Activated naive CD8-positive, alpha-beta T cell (primary cell): ENCODE data around the gene REP15.
"Not testable (repeated sequence)": the region's sequence is repeated elsewhere in the genome, so short reads cannot be mapped to it uniquely, and the experiment has no call there.

Experiments
- H3K27ac Mint-ChIP-seq: one replicate; pipeline ENCODE4 v1.8.0; 2021; ENCODE audit warnings: mixed read lengths
- H3K27me3 Mint-ChIP-seq: one replicate; pipeline ENCODE4 v1.8.0; 2021; ENCODE audit warnings: mixed read lengths
- H3K36me3 Mint-ChIP-seq: one replicate; pipeline ENCODE4 v1.8.0; 2021; ENCODE audit warnings: mixed read lengths
- H3K4me1 Mint-ChIP-seq: one replicate; pipeline ENCODE4 v1.8.0; 2021; ENCODE audit warnings: low read depth, mixed read lengths
- H3K4me3 Mint-ChIP-seq: one replicate; pipeline ENCODE4 v1.8.0; 2021; ENCODE audit warnings: mild to moderate bottlenecking, mixed read lengths
- H3K9me3 Mint-ChIP-seq: one replicate; pipeline ENCODE4 v1.8.0; 2021; ENCODE audit warnings: low read depth, mixed read lengths

REP15 gene, protein sequence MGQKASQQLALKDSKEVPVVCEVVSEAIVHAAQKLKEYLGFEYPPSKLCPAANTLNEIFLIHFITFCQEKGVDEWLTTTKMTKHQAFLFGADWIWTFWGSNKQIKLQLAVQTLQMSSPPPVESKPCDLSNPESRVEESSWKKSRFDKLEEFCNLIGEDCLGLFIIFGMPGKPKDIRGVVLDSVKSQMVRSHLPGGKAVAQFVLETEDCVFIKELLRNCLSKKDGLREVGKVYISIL

DNA sequence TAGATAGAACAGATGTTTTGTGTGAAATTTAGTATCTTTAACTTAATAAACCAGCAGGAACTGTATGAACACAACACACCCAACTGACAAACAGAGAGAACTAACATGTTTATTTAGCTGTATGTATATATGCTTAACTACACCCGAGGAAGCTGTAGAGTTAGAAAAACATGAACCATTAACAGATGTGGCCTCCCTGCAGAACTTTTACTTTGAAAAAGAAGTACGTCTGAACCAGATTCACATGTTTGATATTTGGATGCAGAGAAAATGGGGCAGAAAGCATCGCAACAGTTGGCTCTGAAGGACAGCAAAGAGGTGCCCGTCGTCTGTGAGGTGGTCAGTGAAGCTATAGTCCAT is at the start of gene REP15:
REP15 (plus strand) TSS at position 155 of the 360 bp plus-strand sequence; CDS start at position 271, 116 bp downstream.
- no peaks in the 10 kb centered on the region for H3K9me3 Mint-ChIP-seq
- H3K27me3 Mint-ChIP-seq: peaks cover 4% of the 10 kb centered on the region
- no peak within 1 kb of the TSS for H3K27ac Mint-ChIP-seq
- H3K36me3 Mint-ChIP-seq: peaks cover 12% of the 10 kb centered on the region
- no peaks in the 10 kb centered on the region for H3K4me1 Mint-ChIP-seq
- no peak within 1 kb of the TSS for H3K4me3 Mint-ChIP-seq

DNA sequence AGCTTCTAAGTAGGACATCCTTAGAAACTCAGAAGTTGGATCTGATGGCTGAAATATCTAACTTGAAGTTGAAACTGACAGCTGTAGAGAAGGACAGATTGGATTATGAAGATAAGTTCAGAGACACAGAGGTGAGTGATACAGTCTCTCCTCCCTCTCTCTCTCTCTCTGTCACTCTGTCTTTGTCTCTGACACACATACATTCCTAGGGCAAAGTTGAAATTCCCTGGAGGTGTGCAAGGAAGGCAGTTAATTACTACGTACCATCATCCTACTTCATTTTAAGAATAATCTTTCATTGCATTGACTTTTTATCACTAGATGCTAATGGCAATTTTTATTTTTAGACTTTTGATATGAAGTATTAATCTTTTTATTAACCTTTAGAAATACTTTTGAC is 46.2 kb upstream of the REP15 start:
- Mint-ChIP-seq H3K27me3 (peaks cover 2% of the 10 kb centered on the region), H3K27ac (no peak overlapping the region), H3K4me1 (peaks cover 2% of the 10 kb centered on the region), H3K4me3 (no peak overlapping the region), H3K36me3 (peaks cover 5% of the 10 kb centered on the region), H3K9me3 (no peaks in the 10 kb centered on the region)

DNA sequence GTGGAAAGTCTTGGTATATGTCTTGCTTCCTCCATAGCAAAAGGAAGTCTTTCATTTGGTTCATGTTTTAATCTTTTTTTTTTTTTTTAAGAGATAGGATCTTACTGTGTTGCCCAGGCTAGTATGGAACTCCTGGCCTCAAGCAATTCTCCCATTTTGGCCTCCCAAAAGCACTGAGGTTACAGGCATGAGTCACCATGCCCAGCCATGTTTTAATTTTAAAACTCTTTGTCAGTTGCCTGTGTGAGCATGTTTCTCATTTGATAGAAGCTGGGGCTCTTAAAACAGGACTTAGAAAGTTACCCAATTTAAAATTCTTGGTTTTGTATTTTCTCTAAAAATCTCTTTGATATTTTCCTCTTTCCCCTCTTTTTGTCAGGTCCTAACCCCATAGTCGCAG is 45.0 kb upstream of the REP15 start:
- no peaks in the 10 kb centered on the region for H3K9me3 Mint-ChIP-seq
- peaks cover 2% of the 10 kb centered on the region for H3K27me3 Mint-ChIP-seq
- H3K4me1 Mint-ChIP-seq: peaks cover 2% of the 10 kb centered on the region
- no peak overlapping the region for H3K27ac Mint-ChIP-seq
- H3K4me3 Mint-ChIP-seq: no peak overlapping the region
- peaks cover 5% of the 10 kb centered on the region for H3K36me3 Mint-ChIP-seq

DNA sequence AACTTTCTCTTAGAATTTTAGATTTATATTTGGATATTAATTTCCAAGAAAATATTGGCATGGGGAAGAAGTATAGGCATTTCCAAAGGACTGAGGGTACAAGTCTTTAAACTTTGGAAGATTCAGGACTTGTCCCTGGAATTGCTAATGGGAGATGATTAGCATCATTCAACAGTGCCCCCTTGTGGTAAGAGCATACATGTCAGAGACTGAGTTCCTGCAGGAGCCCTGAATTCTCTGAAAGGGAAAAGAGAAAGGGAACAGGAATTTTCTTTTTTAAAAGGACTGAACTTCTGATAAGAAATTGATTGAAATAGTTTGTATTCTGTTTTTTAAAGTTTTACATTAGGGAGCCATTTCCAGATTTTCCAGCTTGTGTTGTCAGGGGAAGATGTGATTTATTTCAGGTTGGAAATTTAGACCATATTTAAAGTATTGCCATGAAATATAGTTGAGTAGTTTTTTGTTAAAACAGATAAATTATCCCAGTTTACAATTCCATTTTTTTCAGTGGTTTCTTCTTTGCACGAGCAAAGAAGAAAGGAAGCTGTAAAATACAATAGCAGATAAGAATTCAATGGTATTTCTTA is 44.0 kb upstream of the REP15 start:
- peaks cover 2% of the 10 kb centered on the region for H3K27me3 Mint-ChIP-seq
- peaks cover 2% of the 10 kb centered on the region for H3K4me1 Mint-ChIP-seq
- no peak overlapping the region for H3K27ac Mint-ChIP-seq
- H3K4me3 Mint-ChIP-seq: no peak overlapping the region
- no peaks in the 10 kb centered on the region for H3K9me3 Mint-ChIP-seq
- peaks cover 6% of the 10 kb centered on the region for H3K36me3 Mint-ChIP-seq

DNA sequence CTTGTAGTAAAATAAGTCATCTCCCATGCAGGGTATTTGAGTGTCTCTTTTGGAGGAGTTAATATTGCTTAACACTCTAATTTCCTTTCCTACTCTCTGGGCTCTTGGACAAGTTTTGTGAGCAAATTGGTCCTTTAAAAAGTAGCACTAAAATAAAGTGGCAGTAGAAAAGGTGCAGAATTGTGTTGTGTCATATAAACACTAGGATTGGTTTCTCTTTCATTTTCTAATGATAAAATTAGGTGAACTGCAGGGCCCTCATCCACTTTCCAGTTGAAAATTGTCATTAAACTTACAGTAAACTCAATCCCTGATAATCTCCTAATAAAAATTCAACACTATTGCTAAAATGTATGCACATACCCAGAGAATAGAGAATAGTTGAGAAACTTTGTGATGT is 42.6 kb upstream of the REP15 start:
- peaks cover 2% of the 10 kb centered on the region for H3K4me1 Mint-ChIP-seq
- H3K4me3 Mint-ChIP-seq: no peak overlapping the region
- H3K27me3 Mint-ChIP-seq: peaks cover 2% of the 10 kb centered on the region
- H3K27ac Mint-ChIP-seq: no peak overlapping the region
- H3K9me3 Mint-ChIP-seq: no peaks in the 10 kb centered on the region
- peaks cover 2% of the 10 kb centered on the region for H3K36me3 Mint-ChIP-seq

DNA sequence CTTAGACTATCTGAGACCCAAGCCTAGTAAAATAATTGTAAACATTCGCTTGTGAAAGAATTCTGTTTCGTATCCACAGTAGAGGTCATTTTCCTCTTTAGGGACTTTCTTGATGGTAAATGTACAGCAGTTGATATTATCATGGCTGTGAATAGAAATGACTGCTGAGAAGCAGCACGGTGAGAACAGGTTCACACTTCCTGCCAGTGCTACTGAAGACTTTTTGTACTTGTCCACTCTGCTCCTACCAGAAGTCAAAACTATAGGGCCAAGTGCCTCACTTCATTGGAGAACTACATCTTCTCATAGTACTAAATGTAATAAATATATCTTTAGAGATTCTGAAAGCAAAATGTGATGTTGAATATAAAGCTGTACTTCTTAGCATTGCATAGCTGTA is 40.8 kb upstream of the REP15 start:
- H3K9me3 Mint-ChIP-seq, H3K36me3 Mint-ChIP-seq, H3K4me1 Mint-ChIP-seq, H3K27me3 Mint-ChIP-seq, H3K4me3 Mint-ChIP-seq, H3K27ac Mint-ChIP-seq: not testable (repeated sequence)

DNA sequence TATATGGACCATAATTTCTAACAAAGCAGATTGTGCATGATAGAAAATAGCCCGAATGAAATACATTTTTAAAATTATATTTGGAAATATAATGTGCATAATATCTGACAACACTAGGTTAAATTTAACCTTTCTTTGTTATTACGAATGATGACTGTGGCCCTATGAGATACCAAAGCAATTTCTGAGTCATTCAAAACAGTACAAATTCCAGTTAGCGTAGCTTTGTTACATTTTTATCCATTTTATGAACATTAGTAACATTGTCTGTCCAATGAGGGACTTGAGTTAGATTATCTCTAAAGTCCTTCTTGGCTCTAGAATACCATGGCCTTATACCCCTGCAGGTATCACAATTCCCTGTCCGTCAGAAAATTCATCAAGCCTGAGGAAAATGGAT is 39.0 kb upstream of the REP15 start:
- Mint-ChIP-seq H3K27ac (no peak overlapping the region), H3K4me3 (no peak overlapping the region), H3K36me3 (peaks cover 14% of the 10 kb centered on the region), H3K27me3 (peaks cover under 1% of the 10 kb centered on the region), H3K4me1 (peaks cover 2% of the 10 kb centered on the region), H3K9me3 (no peaks in the 10 kb centered on the region)

DNA sequence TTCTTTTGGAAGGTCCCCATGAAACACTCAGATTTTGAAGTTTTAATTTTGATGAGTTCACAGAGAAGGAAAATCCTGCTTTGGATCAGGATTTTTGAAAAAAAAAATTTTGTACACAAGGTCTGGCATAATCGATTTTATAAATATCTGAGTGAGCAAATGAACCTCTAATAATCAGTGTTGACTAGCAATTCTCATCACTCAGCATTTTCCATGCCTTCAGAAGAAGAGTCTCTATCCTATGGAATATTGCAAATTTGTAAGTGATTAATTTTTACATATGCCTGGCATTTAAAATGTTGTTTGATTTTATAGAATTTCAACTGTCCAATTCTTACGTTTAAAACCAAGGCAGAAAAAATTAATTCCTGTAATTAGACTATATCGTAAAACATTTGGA is 30.5 kb upstream of the REP15 start:
- Mint-ChIP-seq H3K4me1 (no peaks in the 10 kb centered on the region), H3K4me3 (no peak overlapping the region), H3K9me3 (no peaks in the 10 kb centered on the region), H3K36me3 (peaks cover 17% of the 10 kb centered on the region), H3K27me3 (no peaks in the 10 kb centered on the region), H3K27ac (no peak overlapping the region)

DNA sequence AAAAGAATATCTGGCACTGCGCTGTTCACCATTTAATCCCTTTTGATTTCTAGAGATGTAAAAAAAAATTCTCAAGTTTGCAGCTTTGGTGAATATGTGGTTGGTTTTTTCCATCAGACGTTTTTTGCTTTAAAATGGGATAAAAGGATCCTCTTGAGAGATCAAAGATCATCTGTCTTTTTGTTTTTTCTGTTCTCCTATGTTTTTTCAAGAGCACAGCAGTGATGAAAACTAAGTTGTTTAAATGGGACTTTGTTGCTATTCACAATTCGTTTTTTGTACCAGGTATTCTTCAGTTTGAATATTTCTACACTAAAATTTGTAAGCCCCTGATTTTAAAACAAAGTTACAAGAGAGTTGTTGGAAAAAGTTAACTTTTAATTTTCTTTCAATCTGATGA is 29.7 kb upstream of the REP15 start:
- Mint-ChIP-seq H3K27ac (no peak overlapping the region), H3K4me1 (no peaks in the 10 kb centered on the region), H3K4me3 (no peak overlapping the region), H3K9me3 (no peaks in the 10 kb centered on the region), H3K36me3 (peaks cover 17% of the 10 kb centered on the region), H3K27me3 (no peaks in the 10 kb centered on the region)

DNA sequence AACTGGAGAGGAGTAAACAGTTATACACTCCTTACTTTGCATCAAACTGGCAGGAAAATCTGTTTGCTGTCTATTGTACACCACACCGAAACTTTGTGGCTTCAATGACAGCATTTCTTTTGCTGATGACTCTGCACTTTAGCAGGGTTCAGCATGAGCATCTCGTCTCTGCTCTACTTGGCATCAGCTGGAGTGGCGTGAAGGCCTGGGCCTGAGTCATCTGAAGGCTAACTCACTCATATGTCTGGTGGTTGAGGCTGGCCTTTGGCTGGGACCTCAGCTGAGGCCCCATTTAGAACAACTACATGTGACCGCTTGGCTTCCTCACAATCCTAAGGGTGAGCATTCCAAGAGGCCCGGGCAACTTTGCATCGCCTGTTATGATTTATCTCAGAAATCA is 28.7 kb upstream of the REP15 start:
- peaks cover 12% of the 10 kb centered on the region for H3K36me3 Mint-ChIP-seq
- H3K4me1 Mint-ChIP-seq: no peaks in the 10 kb centered on the region
- H3K27ac Mint-ChIP-seq: no peak overlapping the region
- no peaks in the 10 kb centered on the region for H3K9me3 Mint-ChIP-seq
- H3K27me3 Mint-ChIP-seq: no peaks in the 10 kb centered on the region
- no peak overlapping the region for H3K4me3 Mint-ChIP-seq

DNA sequence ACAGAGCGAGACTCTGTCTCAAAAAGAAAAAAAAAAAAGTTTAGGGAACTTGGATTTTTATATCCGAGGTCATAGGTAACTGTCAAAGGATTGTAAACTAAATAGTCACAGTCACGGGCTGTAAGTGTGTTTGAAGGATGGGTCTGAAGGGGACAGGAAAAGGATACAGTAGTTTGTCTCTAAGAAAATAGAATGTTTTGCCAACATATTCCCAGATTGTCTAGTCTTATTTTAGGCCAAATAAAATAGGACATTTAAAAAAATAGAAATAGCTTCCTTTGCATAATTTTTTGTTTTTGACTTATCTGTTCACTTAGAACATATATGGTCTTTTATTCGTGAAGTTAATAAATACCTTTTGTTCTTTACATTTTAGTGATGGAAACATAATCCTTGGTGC is 24.2 kb upstream of the REP15 start:
- H3K4me1 Mint-ChIP-seq: no peaks in the 10 kb centered on the region
- H3K4me3 Mint-ChIP-seq: no peak overlapping the region
- H3K36me3 Mint-ChIP-seq: peaks cover 14% of the 10 kb centered on the region
- H3K27me3 Mint-ChIP-seq: no peaks in the 10 kb centered on the region
- H3K9me3 Mint-ChIP-seq: no peaks in the 10 kb centered on the region
- H3K27ac Mint-ChIP-seq: no peak overlapping the region

DNA sequence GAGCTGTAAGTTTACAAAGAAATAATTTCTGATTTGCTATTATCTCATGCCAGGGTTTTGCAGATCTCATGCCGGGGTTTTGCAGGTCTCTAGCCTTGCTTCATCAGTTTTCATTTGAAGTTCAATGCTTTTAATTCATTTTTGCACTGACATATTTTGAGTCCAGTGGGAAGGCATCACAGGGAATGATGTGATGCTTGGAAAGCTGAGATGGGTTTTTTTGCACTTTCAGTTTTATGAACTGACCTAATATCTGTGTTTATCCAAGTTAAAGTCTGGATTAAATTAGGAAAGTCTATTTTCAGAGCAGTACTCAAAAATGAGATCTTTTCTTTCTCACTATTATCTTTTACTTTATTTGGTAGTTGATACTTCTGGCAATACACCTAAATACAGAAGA is 23.6 kb upstream of the REP15 start:
- Mint-ChIP-seq H3K9me3 (no peaks in the 10 kb centered on the region), H3K4me1 (no peaks in the 10 kb centered on the region), H3K36me3 (peaks cover 14% of the 10 kb centered on the region), H3K4me3 (no peak overlapping the region), H3K27me3 (no peaks in the 10 kb centered on the region), H3K27ac (no peak overlapping the region)

DNA sequence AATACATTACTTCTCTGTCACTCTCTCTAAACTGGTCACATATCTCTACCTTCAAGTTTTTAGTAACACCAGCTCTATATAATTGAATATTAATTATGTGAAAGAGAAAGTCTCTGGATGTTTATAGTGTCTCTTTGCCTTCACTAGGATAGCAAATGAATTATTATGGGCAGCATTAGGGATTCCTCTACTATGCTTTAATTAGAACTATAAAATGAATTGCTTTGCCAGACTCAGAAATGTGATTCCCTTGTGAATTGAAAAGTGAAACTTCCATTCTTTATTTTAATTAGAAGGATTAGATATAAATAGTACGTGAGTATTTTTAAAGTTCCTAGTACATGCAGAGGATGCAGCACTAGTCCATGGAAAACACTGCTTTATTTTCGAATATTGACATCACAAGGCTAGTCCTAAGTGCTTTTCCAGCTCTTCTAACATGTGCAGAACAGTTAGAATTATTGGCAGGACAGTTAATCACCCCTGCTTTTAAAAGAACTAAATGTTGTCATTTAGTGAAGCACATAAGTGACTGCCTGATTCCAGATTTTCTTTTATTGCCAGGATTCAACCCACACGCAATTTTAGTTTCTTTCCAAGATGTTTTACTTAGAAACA is 23.0 kb upstream of the REP15 start:
- Mint-ChIP-seq H3K4me3 (no peak overlapping the region), H3K36me3 (peaks cover 14% of the 10 kb centered on the region), H3K9me3 (no peaks in the 10 kb centered on the region), H3K27ac (no peak overlapping the region), H3K27me3 (no peaks in the 10 kb centered on the region), H3K4me1 (no peaks in the 10 kb centered on the region)

DNA sequence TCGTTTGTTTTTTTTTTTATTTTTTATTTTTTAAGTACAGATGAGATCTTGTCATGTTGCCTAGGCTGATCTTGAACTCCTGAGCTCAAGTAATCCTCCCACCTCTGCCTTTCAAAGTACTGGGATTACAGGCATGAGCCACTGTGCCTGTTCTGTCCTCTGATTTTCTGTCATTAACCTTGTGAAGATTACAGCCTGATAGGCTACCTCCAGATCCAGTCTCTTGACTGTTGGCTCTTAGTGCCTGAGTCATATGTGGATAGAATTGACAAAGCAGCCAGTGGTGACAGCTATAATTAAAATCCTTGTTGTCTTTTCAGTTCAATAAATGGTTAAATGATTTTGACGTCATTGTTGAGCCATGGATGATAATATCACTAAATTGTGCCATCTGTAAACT is 21.3 kb upstream of the REP15 start:
- peaks cover 12% of the 10 kb centered on the region for H3K36me3 Mint-ChIP-seq
- no peak overlapping the region for H3K27ac Mint-ChIP-seq
- H3K4me1 Mint-ChIP-seq: no peaks in the 10 kb centered on the region
- no peaks in the 10 kb centered on the region for H3K9me3 Mint-ChIP-seq
- H3K27me3 Mint-ChIP-seq: no peaks in the 10 kb centered on the region
- H3K4me3 Mint-ChIP-seq: no peak overlapping the region

DNA sequence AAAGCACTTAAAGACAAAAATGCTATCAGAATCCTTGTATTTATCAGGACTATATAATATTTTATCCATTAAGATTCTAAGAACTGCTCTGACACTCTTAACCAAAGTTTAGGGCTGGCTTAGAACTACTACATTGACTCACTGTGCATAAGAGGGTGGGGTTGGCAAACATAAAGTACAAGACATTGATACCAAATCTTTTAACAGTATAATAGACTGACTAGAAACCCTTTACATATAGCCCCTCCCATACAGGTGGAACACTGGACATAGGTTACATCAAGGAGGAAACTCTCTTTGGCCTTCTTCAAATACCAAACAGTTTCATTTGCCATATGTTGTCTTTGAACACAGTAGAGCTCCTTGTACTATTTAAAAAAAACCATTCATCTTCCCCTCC is 15.6 kb upstream of the REP15 start:
- Mint-ChIP-seq H3K27me3 (no peaks in the 10 kb centered on the region), H3K9me3 (no peaks in the 10 kb centered on the region), H3K4me3 (no peak overlapping the region), H3K27ac (no peak overlapping the region), H3K36me3 (peaks cover 20% of the 10 kb centered on the region), H3K4me1 (no peaks in the 10 kb centered on the region)

DNA sequence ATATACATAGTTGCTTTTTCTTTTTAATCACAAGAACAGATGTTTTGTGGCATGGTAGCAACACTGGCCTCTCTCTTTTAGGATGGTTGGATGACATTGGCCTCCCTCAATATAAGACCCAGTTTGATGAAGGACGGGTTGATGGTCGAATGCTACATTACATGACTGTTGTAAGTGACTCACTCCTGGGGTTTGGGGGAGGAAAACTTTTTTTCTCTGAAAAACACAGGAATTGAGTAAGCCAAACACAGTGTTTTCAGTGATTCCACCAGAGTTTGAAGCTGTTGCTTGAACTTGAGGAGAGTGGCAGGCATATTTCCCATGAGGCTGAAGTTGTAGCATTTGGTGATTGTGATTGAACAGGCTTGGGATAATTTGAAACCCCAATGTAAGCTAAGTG is 13.7 kb upstream of the REP15 start:
- no peaks in the 10 kb centered on the region for H3K27me3 Mint-ChIP-seq
- H3K27ac Mint-ChIP-seq: no peak overlapping the region
- peaks cover 14% of the 10 kb centered on the region for H3K36me3 Mint-ChIP-seq
- H3K4me3 Mint-ChIP-seq: no peak overlapping the region
- no peaks in the 10 kb centered on the region for H3K9me3 Mint-ChIP-seq
- H3K4me1 Mint-ChIP-seq: no peaks in the 10 kb centered on the region
